Muscle of back (tissue), 11 donors: ENCODE data around the gene DVL3. TPM values are rescaled to one million over a fixed set of nuclear protein-coding genes. Genes with fewer than 3 reads are reported as not detected.
"Not testable (repeated sequence)": the region's sequence is repeated elsewhere in the genome, so short reads cannot be mapped to it uniquely, and the experiment has no call there.

ENCODE experiments used
- DNase-seq, 3 donors: peaks; one replicate each; pipeline versions ENCODE4 v3.0.0 to v3.0.0-alpha.2; 2013
- polyA plus RNA-seq, 10 donors: library from polyadenylated mRNA; unstranded; fragments of 120-200 nt; gene quantifications; one replicate each; pipeline ENCODE4 v1.2.1, GENCODE V29; 2013; ENCODE audit not compliant: insufficient read length in 10 of 10

Gene DVL3
- polyA plus RNA-seq, 10 donors, result 67.8 to 98.1 (median 76.6) TPM

GRCh38 chr3:184149123-184149522, 6.1 kb upstream of the DVL3 start:
- DNase-seq, result no peak

GRCh38 chr3:184149770-184150169, 5.4 kb upstream of the DVL3 start:
- DNase-seq, result not testable (repeated sequence)

GRCh38 chr3:184155644-184156521, 706 bp downstream of the DVL3 start:
- peak in 1 of 3 donors; percentile 80 for DNase-seq

GRCh38 chr3:184156522-184156955, 1.4 kb downstream of the DVL3 start:
- DNase-seq, result peak in 2 of 3 donors; percentile 83 to 93

GRCh38 chr3:184157206-184157605, 2.0 kb downstream of the DVL3 start:
- no peak for DNase-seq

- DNase-seq, result no peak
These were observed 3.2 kb downstream of the DVL3 start for GRCh38 chr3:184158404-184158803.

- no peak for DNase-seq
These were observed 5.3 kb downstream of the DVL3 start for GRCh38 chr3:184160456-184160855.

- DNase-seq, result not testable (repeated sequence)
These were observed 7.4 kb downstream of the DVL3 start for GRCh38 chr3:184162571-184163070.

- no peak for DNase-seq
These were observed 9.6 kb downstream of the DVL3 start for GRCh38 chr3:184164648-184165330.

- no peak for DNase-seq
These were observed 10.4 kb downstream of the DVL3 start for GRCh38 chr3:184165543-184165942.

GRCh38 chr3:184166671-184167070, 11.5 kb downstream of the DVL3 start:
- no peak for DNase-seq

- DNase-seq, result no peak
These were observed 12.6 kb downstream of the DVL3 start for GRCh38 chr3:184167786-184168185.

GRCh38 chr3:184168363-184169120, 13.4 kb downstream of the DVL3 start:
- no peak for DNase-seq

- DNase-seq, result no peak
These were observed 15.0 kb downstream of the DVL3 start for GRCh38 chr3:184169896-184170875.

- DNase-seq, result no peak
These were observed 16.4 kb downstream of the DVL3 start for GRCh38 chr3:184171562-184171961.

GRCh38 chr3:184172681-184173373, 17.6 kb downstream of the DVL3 start:
- no peak for DNase-seq

- no peak for DNase-seq
These were observed 18.2 kb downstream of the DVL3 start for GRCh38 chr3:184173374-184173722.

GRCh38 chr3:184174284-184174645, 19.1 kb downstream of the DVL3 start:
- DNase-seq, result no peak

- peak; percentile 99 to 100 (median 99) for DNase-seq
These were observed 19.7 kb downstream of the DVL3 start, which contains the start of gene AP2M1 for GRCh38 chr3:184174646-184175492. TSS of gene AP2M1 (plus strand) at chr3:184174855. CDS start at chr3:184176994, 2,139 bp downstream.
